HL-60 (cell line): ENCODE results near the gene HIPK4.

Experiments
- DNase-seq, 2 experiments: peaks; one replicate each; pipeline ENCODE4 v3.0.0-alpha.2; 2010 to 2020; ENCODE audit warnings: low read depth in 1 of 2, low spot score in 1 of 2
- H3K27ac ChIP-seq: fragments of 250-450 bp; sonication (Bioruptor Pico); replicated peaks from 2 replicates; pipeline ENCODE4 v1.5.1; 2020; ENCODE audit warnings: mild to moderate bottlenecking, moderate library complexity
- H3K27me3 ChIP-seq: fragments of 250-450 bp; sonication (Bioruptor Pico); 2 replicates; pipeline ENCODE4 v1.5.1; 2021; ENCODE audit warnings: mild to moderate bottlenecking, moderate library complexity; ENCODE audit not compliant: insufficient read depth, poor library complexity, severe bottlenecking
- H3K4me3 ChIP-seq: replicated peaks from 2 replicates; pipeline ENCODE4 v1.5.1; 2011; ENCODE audit warnings: mild to moderate bottlenecking, control low read depth, low read length; ENCODE audit not compliant: insufficient read depth
- CTCF ChIP-seq: IDR thresholded peaks from one replicate; pipeline ENCODE4 v1.5.1; 2011; ENCODE audit warnings: low read length, control low read depth, inconsistent platforms; ENCODE audit not compliant: insufficient read depth
- GABPA ChIP-seq: IDR thresholded peaks from 2 replicates; pipeline ENCODE4 v1.6.1; 2012; ENCODE audit warnings: low read depth
- POLR2AphosphoS5 ChIP-seq: IDR thresholded peaks from 2 replicates; pipeline ENCODE4 v1.6.1; 2012; ENCODE audit warnings: low read depth
- REST ChIP-seq: IDR thresholded peaks from 2 replicates; pipeline ENCODE4 v1.6.1; 2012; ENCODE audit warnings: low read depth; ENCODE audit not compliant: insufficient replicate concordance
- SPI1 ChIP-seq: IDR thresholded peaks from 2 replicates; pipeline ENCODE4 v1.6.1; 2012; ENCODE audit warnings: low read depth, mild to moderate bottlenecking, borderline replicate concordance

The HIPK4 gene

DNA sequence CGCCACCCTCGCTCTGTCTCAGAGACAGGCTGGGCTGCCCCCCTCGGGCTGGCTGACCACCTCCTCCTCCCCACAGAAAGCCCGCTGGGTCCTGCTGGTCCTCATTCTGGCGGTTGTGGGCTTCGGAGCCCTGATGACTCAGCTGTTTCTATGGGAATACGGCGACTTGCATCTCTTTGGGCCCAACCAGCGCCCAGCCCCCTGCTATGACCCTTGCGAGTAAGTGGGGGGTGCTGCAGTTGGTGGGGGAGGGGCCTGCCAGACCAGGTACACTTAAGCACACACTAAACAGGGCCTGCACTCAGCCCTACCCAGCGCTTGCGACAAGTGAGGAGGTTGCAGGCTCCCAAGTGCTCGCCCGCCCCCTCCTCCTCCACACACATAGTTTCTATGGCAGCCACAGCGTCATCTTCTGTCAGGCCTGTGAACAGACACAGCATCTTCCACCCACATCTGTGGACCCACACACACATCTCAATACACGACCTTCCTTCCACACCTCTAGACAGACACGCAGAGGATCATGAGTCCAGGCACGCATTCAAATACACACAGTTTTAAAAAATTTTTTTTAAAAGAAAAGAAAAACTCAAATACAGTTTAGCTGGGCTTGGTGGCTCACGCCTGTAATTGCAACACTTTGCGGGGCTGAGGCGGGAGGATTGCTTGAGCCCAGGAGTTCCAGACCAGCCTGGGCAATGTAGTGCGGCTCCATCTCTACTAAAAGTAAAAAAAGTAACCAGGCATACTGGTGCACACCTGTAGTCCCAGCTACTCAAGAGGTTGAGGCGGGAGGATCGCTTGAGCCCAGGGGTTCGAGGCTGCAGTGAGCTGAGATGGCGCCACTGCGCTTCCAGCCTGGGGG is 23.1 kb downstream of the HIPK4 start:
- DNase-seq = peak in 1 of 2 experiments; percentile 54
- no peaks in the 10 kb centered on the region for H3K27me3 ChIP-seq
- no peak for TF ChIP-seq SPI1
- no peak for TF ChIP-seq POLR2AphosphoS5
- TF ChIP-seq GABPA = no peak
- no peak overlapping the region for H3K4me3 ChIP-seq
- H3K27ac ChIP-seq = no peak overlapping the region

DNA sequence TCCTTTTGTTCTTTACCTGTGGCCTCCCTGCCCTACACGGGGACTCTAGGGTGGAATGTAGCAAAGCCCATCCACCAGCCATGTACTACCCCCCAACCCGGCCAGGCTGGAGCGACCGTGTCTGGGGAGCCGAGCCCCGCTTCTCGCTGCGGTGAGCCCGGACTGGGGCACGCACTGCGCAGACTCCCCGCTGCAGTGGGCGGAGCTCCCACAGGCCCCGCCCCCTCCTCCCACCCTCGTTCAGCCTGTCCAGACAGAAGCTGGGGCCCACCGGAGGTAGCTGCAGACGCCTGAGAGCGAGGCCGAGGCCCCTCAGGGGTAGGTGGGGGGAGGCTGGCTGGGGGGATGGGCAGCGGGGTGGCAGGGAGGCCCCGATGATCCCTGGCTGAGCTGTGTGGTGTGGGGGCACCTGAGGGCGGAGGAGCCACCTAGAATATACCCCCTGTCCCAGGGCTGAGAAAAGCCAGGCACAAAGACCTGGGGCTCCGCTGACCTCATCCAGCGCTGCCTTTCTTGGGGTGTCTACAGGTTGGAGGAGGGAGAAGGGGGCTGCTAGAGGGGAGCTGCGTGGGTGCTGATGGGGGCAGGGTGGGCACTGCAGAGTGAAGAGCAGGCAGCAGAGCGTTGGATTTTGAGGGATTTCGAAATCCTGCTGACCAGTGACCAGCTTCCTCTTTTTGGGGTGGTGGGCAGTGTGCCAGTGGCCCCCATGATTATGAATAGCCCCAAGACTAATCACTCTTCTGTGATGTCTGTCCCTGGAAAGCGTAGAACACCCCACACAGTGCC is 24.2 kb downstream of the HIPK4 start:
- DNase-seq = no peak
- Histone ChIP-seq H3K4me3 (no peak overlapping the region), H3K27me3 (no peaks in the 10 kb centered on the region), H3K27ac (no peak overlapping the region)
- TF ChIP-seq SPI1 = no peak
- TF ChIP-seq REST = no peak
- no peak for TF ChIP-seq GABPA
- TF ChIP-seq POLR2AphosphoS5 = no peak
- no peak for TF ChIP-seq CTCF

DNA sequence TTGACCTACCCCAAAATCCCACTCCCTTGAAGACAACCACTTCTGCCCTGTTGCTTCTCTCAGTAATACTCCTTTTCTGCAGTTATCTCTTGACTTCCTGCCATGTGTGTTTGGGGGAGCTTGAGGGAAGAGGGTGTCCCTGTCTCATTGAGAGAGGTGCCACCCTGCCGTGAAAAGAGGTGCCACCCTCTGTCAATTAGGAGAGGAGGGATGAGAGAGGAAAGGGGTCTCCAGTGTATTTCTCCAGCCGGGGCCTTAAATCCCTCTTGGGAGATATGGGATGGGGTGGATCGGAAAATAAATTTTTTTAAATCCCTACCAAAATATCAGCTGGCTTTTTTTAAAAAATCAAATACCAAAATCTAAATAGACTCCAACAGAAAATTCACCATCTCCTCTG is 25.0 kb downstream of the HIPK4 start:
- no peak overlapping the region for H3K4me3 ChIP-seq
- DNase-seq = no peak
- no peak overlapping the region for H3K27ac ChIP-seq
- no peaks in the 10 kb centered on the region for H3K27me3 ChIP-seq
- TF ChIP-seq CTCF (no peak), SPI1 (no peak), REST (no peak), GABPA (no peak), POLR2AphosphoS5 (no peak)

GRCh38 chr19:40363069-40363468 is 26.9 kb downstream of the HIPK4 start:
- DNase-seq = peak in 1 of 2 experiments; percentile 67
- TF ChIP-seq GABPA (no peak), POLR2AphosphoS5 (0 out of 2 replicates have a peak, but pooled peaks have one; percentile 31), CTCF (no peak), REST (no peak), SPI1 (no peak)
- Histone ChIP-seq H3K4me3 (no peak overlapping the region), H3K27me3 (no peaks in the 10 kb centered on the region), H3K27ac (no peak overlapping the region)
